Panc1 (cell line): ENCODE measurements around the gene CHI3L1.

Experiments
- CTCF ChIP-seq: fragments of 450-650 bp; IDR thresholded peaks from 2 replicates; pipeline ENCODE4 v1.5.1; 2017; ENCODE audit warnings: mild to moderate bottlenecking
- POLR2AphosphoS5 ChIP-seq: IDR thresholded peaks from 2 replicates; pipeline ENCODE4 v1.6.1; 2012; ENCODE audit warnings: mild to moderate bottlenecking, low read depth, low read length, moderate library complexity
- REST ChIP-seq, 2 experiments: IDR thresholded peaks; 2 replicates each; pipeline ENCODE4 v1.6.1; 2011 to 2012; ENCODE audit warnings: low read depth in 2 of 2, control low read depth in 1 of 2, low read length in 1 of 2, mild to moderate bottlenecking in 1 of 2, moderate library complexity in 1 of 2; ENCODE audit not compliant: insufficient read depth in 1 of 2
- SIN3A ChIP-seq: IDR thresholded peaks from 2 replicates; pipeline ENCODE4 v1.6.1; 2012; ENCODE audit warnings: low read depth, mild to moderate bottlenecking, low read length, moderate library complexity, borderline replicate concordance; ENCODE audit not compliant: insufficient read depth
- TCF7L2 ChIP-seq: IDR thresholded peaks from 2 replicates; pipeline ENCODE4 v1.6.1; 2011; ENCODE audit warnings: mild to moderate bottlenecking, low read depth, low read length, inconsistent platforms

- TF ChIP-seq CTCF = no peak
- no peak for TF ChIP-seq POLR2AphosphoS5
- no peak for TF ChIP-seq TCF7L2
- TF ChIP-seq REST (IDR thresholded peaks at IDR 0.05; ENCODE audit: insufficient read depth in 1 of 2, low read depth in 2 of 2, low read length in 1 of 2) = no peak
- TF ChIP-seq SIN3A = no peak
Measured at GRCh38 chr1:203153989-203154821, 32.3 kb downstream of the CHI3L1 start.
